GM13976 (cell line): ENCODE results near the gene EDC3.

Source experiments
- DNase-seq: peaks from one replicate; pipeline ENCODE4 v3.0.0; 2012; ENCODE audit warnings: low spot score
- CTCF ChIP-seq: IDR thresholded peaks from 2 replicates; pipeline ENCODE4 v1.5.1; 2012; ENCODE audit warnings: borderline replicate concordance, mild to moderate bottlenecking; ENCODE audit not compliant: insufficient read depth; ENCODE audit errors: extremely low read depth, missing control alignments, control extremely low read depth
- in situ Hi-C: fragments of 300-500 bp; cut with MboI; formaldehyde crosslinking; loops from one replicate; pipeline ENCODE4 v1.12.0; 2022; ENCODE audit warnings: low sequenced_read_pairs, mixed read lengths, inconsistent platforms; ENCODE audit not compliant: unreplicated experiment

Gene EDC3

GRCh38 chr15:74628949-74629348 is 66.9 kb downstream of the EDC3 start:
- TF ChIP-seq CTCF = no peak
- no peak for DNase-seq
- in situ Hi-C loops = loop anchor here (25.0 kb wide), 1 partner anchor 308 kb away; the partner anchor contains the start of gene COX5A

GRCh38 chr15:74628199-74628598 is 67.6 kb downstream of the EDC3 start:
- no peak for TF ChIP-seq CTCF
- in situ Hi-C loops = loop anchor here (25.0 kb wide), 1 partner anchor 309 kb away; the partner anchor contains the start of gene COX5A
- no peak for DNase-seq

- in situ Hi-C loops = loop anchor here (25.0 kb wide), 1 partner anchor 310 kb away; the partner anchor contains the start of gene COX5A
- DNase-seq = no peak
- no peak for TF ChIP-seq CTCF
These were observed 68.1 kb downstream of the EDC3 start for GRCh38 chr15:74627766-74628165.

GRCh38 chr15:74626752-74627692 is 68.8 kb downstream of the EDC3 start:
- no peak for DNase-seq
- in situ Hi-C loops = loop anchor here (25.0 kb wide), 1 partner anchor 310 kb away; the partner anchor contains the start of gene COX5A
- TF ChIP-seq CTCF = no peak

- DNase-seq = no peak
- in situ Hi-C loops = loop anchor here (25.0 kb wide), 1 partner anchor 311 kb away; the partner anchor contains the start of gene COX5A
These were observed 69.5 kb downstream of the EDC3 start for GRCh38 chr15:74626336-74626735.

More at GRCh38 chr15:74626336-74626735, 69.5 kb downstream of the EDC3 start:
- TF ChIP-seq CTCF = no peak
